ENCODE data around the gene DCUN1D5. TPM values are rescaled to one million over a fixed set of nuclear protein-coding genes. Genes with fewer than 3 reads are reported as not detected.

Gene DCUN1D5
- total RNA-seq = 94.2 and 96.9 TPM in 2 replicates

DNA sequence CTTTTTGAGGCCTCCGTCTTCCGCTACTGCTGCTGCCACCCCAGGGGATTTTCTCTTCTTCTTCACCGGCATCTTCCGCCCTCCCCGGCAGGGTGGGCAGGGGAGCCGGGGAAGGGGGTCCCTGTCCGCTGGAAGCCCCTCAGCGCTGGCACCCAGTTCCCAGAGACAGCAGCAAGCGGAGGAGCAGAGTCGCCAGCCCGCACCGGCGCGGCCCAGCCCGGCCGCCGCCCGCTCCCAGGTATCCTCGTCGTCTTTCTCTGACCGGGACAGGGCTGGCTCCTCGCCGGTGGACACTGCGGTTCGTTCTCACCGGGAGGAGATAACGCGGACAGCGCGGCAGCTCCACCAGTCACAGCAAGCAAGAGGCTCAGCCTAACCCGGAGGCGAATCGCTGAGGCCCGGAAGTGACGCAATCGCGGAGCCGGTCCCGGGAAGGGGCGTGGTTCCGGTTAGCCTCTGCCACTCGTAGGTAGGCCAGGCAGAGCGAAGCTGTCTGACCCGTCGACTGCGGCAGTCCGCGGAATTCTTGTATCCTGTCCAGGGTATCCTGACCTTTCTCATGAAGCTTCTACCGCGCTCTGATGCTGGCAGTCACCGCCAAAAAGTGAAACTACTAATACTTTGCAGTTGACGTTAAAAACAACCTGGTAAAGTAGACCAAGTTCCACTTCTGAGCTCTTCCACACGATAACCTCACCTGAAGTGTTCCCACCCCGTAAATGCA, at the start of gene DCUN1D5:
DCUN1D5 (minus strand) TSS at position 360 of the 724 bp plus-strand sequence; CDS start at position 72, 288 bp downstream.

DNA sequence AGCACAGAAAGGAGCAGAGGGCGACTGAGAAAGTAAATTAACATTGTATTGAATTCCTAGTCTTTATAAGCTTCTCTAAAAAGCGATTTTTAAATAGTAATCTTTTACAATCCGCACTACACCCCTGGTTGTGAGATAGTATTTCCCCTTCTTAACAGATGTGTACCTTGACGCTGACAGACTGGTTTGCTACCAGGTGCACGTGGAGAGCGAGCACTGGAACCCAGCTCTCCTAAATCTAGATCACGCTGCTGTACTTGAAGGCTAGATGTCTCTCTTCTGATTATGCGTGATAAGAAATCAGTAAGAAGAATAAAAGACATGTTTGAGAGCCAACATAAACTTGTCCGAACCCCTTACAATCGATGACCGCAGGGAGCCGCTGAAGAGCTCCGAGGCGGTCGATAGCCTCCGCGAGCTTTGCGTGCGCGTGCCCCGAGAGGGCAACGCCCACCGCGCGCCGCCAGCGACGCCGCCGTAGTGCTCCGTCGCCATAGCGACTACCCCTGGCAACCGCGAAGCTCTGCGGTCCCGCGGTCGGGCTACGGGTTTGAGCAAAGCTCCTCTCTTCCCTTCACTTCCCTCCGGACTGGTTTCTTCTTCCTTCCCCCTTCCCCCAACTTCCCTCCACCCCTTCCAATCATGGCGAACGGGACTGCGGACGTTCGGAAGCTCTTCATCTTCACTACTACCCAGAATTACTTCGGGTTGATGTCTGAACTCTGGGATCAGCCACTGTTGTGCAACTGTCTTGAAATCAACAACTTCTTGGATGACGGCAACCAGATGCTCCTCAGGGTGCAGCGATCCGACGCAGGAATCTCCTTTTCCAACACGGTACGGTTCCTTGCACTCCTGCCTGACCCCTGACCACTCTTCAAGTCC, 17.2 kb upstream of the DCUN1D5 start, which contains the start of gene DYNC2H1:
DYNC2H1 (plus strand) TSS at position 494 of the 885 bp plus-strand sequence; CDS start at position 643, 149 bp downstream.

Other genes with a start within 250 kb of the DCUN1D5 start
- gene MMP3, start 248.6 kb downstream of the DCUN1D5 start, total RNA-seq = 1.2 TPM in 1 of 2 replicates, not detected in the other
- not detected in 2 replicates for gene MMP12, start 217.2 kb downstream of the DCUN1D5 start, total RNA-seq
- not detected in 2 replicates for gene MMP13, start 136.4 kb downstream of the DCUN1D5 start, total RNA-seq
- gene DYNC2H1, start 17.3 kb upstream of the DCUN1D5 start, total RNA-seq = 10.1 and 11.7 TPM in 2 replicates